Upper lobe of right lung (tissue), 1 donor: ENCODE measurements around the gene CDK14. TPM values are rescaled to one million over a fixed set of nuclear protein-coding genes. Genes with fewer than 3 reads are reported as not detected.

Source experiments
- ATAC-seq: fragments of 200-7000 bp; cut with Tn5 transposase; one replicate; pipeline ENCODE4 v1.9.1; 2020; ENCODE audit warnings: mild to moderate bottlenecking, moderate library complexity
- DNase-seq: peaks from one replicate; pipeline ENCODE4 v3.0.0-alpha.2; 2020
- H3K27ac ChIP-seq: fragments of 200-600 bp; one replicate; pipeline ENCODE4 v1.8.0; 2022
- H3K27me3 ChIP-seq: fragments of 200-600 bp; one replicate; pipeline ENCODE4 v1.8.0; 2022; ENCODE audit warnings: mild to moderate bottlenecking
- H3K36me3 ChIP-seq: fragments of 200-600 bp; one replicate; pipeline ENCODE4 v1.8.0; 2022
- H3K4me1 ChIP-seq: fragments of 200-600 bp; one replicate; pipeline ENCODE4 v1.8.0; 2022
- H3K4me3 ChIP-seq: fragments of 200-600 bp; one replicate; pipeline ENCODE4 v1.8.0; 2022; ENCODE audit warnings: mild to moderate bottlenecking
- H3K9me3 ChIP-seq: fragments of 200-600 bp; one replicate; pipeline ENCODE4 v1.8.0; 2022
- intact Hi-C: fragments of 100-400 bp; cut with DNase I; formaldehyde crosslinking; loops from one replicate; pipeline ENCODE4 v1.11.0; 2022
- total RNA-seq: library from RNA; stranded (reverse); fragmentation: NEBNext Ultra II Directional; extraction: Animal tissue kit (Norgen Biotek cat#: 25700); gene quantifications from one replicate; pipeline ENCODE4 v1.2.1, GENCODE V29; 2021
- TF ChIP-seq, protein P1 (sequence below): fragments of 200-600 bp; IDR thresholded peaks from one replicate; pipeline ENCODE4 v1.8.0; 2022; ENCODE audit warnings: antibody characterized with exemption
- donor health status: DM: no; HTN: yes; CAD: no; lungs with severe emphysema.

Gene CDK14
- total RNA-seq, 1 donor from 2014 or later, result 47.2 TPM

DNA sequence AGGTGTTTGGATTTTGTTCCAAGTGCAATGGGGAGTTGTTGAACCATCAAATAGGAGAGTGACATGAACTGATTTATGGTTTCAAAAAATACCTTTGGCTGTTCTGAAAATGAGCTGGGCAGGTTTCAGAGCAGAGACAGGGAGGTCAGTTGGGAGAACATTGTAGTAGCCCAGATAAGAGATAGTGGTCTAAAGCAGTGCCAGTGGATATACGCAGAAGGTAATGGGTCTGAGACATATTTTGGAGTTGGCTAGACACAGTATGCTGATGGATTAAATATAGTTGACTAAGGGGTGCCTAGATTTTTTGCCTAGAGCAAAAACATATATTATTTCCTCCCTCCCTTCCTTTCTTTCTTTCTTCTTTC lies 21.3 kb upstream of the CDK14 start:
- intact Hi-C loops, result no loop called here
- Histone ChIP-seq H3K27ac (no peak overlapping the region), H3K36me3 (no peaks in the 10 kb centered on the region), H3K4me1 (no peaks in the 10 kb centered on the region), H3K9me3 (no peaks in the 10 kb centered on the region), H3K27me3 (no peaks in the 10 kb centered on the region), H3K4me3 (no peak overlapping the region)
- TF ChIP-seq, protein P1, sequence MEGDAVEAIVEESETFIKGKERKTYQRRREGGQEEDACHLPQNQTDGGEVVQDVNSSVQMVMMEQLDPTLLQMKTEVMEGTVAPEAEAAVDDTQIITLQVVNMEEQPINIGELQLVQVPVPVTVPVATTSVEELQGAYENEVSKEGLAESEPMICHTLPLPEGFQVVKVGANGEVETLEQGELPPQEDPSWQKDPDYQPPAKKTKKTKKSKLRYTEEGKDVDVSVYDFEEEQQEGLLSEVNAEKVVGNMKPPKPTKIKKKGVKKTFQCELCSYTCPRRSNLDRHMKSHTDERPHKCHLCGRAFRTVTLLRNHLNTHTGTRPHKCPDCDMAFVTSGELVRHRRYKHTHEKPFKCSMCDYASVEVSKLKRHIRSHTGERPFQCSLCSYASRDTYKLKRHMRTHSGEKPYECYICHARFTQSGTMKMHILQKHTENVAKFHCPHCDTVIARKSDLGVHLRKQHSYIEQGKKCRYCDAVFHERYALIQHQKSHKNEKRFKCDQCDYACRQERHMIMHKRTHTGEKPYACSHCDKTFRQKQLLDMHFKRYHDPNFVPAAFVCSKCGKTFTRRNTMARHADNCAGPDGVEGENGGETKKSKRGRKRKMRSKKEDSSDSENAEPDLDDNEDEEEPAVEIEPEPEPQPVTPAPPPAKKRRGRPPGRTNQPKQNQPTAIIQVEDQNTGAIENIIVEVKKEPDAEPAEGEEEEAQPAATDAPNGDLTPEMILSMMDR, result no peak
- no peak for DNase-seq
- ATAC-seq, result no peak

DNA sequence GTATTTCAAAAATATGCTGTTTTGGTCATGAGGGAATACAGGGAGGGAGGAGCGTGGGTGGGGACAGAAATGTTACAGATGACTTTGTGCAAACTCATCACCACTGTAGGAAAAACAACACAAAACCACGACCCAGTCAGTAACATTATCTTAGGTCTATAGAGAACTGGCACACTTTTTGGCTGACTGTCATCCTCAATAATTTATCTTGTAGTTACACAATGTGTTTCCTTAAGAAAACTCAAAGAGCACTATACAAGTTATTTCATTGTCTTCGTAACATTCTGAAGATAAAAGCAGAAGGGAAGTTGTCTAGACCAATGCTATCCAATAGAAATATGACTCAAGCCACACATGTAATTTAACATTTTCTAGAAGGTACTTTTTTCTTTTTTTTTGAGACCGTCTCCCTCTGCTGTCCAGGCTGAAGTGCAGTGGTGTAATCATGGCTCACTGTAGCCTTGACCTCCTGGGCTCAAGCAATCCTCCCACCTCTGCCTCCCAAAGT lies 16.9 kb upstream of the CDK14 start:
- H3K9me3 ChIP-seq, result no peaks in the 10 kb centered on the region
- TF ChIP-seq, protein P1, result no peak
- no peaks in the 10 kb centered on the region for H3K4me1 ChIP-seq
- H3K36me3 ChIP-seq, result no peaks in the 10 kb centered on the region
- intact Hi-C loops, result no loop called here
- H3K27ac ChIP-seq, result no peak overlapping the region
- H3K27me3 ChIP-seq, result no peaks in the 10 kb centered on the region
- H3K4me3 ChIP-seq, result no peak overlapping the region
- DNase-seq, result no peak
- peak; percentile 62 for ATAC-seq

DNA sequence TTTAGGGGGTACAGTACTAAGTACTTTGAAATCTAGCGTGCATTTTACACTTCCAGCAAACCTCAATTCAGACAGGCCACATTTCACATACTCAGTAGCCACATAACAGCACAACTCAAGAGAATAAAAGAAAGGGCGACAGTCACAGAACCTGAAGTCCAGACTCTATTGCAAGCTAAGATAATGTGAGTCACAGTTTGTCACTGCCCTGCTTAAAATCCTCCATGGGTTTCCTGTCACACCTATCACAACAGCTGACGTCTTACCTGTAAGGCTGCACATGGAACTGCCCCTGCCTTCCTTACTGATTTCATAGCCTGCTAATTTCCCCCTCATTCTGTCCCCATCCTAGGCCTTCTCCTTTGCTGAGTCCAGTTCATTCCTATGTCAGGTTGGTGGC lies 16.1 kb upstream of the CDK14 start:
- no peaks in the 10 kb centered on the region for H3K4me1 ChIP-seq
- DNase-seq (no peak), ATAC-seq (no peak)
- H3K27me3 ChIP-seq, result no peaks in the 10 kb centered on the region
- no peak overlapping the region for H3K27ac ChIP-seq
- no peak overlapping the region for H3K4me3 ChIP-seq
- TF ChIP-seq, protein P1, result no peak
- no peaks in the 10 kb centered on the region for H3K36me3 ChIP-seq
- intact Hi-C loops, result no loop called here
- H3K9me3 ChIP-seq, result no peaks in the 10 kb centered on the region

DNA sequence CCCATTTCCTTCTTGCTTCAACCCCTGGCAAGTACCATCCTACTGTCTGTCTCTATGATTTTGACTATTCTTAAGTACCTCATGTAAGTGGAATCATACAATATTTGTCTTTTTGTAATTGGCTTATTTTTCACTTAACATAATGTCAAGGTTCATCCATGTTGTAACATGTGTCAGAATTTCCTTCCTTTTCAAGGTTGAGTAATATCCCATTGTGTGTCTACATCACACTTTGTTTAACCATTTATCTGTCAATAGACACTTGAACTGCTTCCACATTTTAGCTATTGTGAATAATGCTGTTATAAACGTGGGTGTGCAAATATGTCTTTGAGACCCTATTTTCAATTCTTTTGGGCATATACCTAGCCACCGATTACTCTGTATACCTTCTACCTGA lies 14.0 kb upstream of the CDK14 start:
- TF ChIP-seq, protein P1, result no peak
- peak; percentile 38 for ATAC-seq
- H3K4me3 ChIP-seq, result no peak overlapping the region
- no peaks in the 10 kb centered on the region for H3K36me3 ChIP-seq
- intact Hi-C loops, result no loop called here
- no peaks in the 10 kb centered on the region for H3K4me1 ChIP-seq
- no peak overlapping the region for H3K27ac ChIP-seq
- no peaks in the 10 kb centered on the region for H3K9me3 ChIP-seq
- no peak for DNase-seq
- H3K27me3 ChIP-seq, result no peaks in the 10 kb centered on the region

DNA sequence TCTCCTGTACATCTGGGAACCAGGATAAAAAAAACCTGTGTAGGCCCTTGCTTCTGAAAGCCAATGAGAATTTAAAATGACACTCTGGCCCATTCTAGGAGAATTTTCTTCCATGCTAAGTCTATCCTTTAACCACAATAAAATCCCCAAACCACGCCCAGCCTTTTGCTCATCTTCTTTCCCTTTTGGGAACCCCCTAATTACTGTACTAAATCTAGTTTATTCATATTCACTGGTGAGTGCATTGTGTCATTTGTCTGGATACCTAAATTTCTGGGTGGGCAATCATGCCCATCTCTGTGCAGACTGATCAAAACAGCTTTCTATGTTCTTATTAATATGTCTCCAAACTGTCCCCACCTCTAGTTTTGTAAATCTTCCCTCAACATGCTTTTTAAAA lies 11.7 kb upstream of the CDK14 start:
- no peaks in the 10 kb centered on the region for H3K4me1 ChIP-seq
- H3K4me3 ChIP-seq, result no peak overlapping the region
- DNase-seq, result no peak
- H3K27ac ChIP-seq, result no peak overlapping the region
- intact Hi-C loops, result no loop called here
- H3K9me3 ChIP-seq, result no peaks in the 10 kb centered on the region
- TF ChIP-seq, protein P1, result no peak
- ATAC-seq, result no peak
- no peaks in the 10 kb centered on the region for H3K27me3 ChIP-seq
- H3K36me3 ChIP-seq, result no peaks in the 10 kb centered on the region

DNA sequence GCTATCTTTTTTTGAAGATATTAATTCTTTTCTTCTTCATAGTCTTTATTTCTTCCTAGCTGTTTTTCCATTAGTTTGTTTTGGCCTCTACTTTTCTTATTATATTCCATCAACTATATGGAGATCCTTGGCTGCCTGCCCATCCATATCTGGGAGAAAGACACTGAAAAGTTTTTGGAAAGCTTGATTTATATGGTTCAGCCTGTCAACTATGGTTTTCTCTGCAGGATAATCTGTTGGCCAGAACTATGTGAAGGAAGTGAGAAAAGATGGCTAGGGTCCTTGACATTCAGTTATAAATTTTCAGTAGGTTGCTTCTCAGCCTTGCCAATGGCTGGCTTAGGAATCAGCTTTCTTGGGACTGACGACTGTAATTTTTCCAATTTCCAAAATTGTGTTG lies 10.0 kb upstream of the CDK14 start:
- Histone ChIP-seq H3K4me3 (no peak overlapping the region), H3K36me3 (no peaks in the 10 kb centered on the region), H3K4me1 (no peaks in the 10 kb centered on the region), H3K27me3 (no peaks in the 10 kb centered on the region), H3K9me3 (no peaks in the 10 kb centered on the region), H3K27ac (no peak overlapping the region)
- TF ChIP-seq, protein P1, result no peak
- intact Hi-C loops, result no loop called here
- DNase-seq (no peak), ATAC-seq (no peak)
